MM.1S (cell line): ENCODE results near the gene STYXL1.

Experiments used
- EZH2 ChIP-seq: fragments of 300-600 bp; sonication (generic); optimal IDR thresholded peaks from 2 replicates; pipeline ENCODE3; 2017; ENCODE audit warnings: low read depth, mild to moderate bottlenecking, antibody characterized with exemption, low read length, mixed read lengths
- TF ChIP-seq, protein P1 (sequence below): fragments of 300-600 bp; sonication (generic); IDR thresholded peaks from 2 replicates; pipeline ENCODE4 v1.5.1; 2016; ENCODE audit warnings: antibody characterized with exemption, low read length, mixed read lengths

DNA sequence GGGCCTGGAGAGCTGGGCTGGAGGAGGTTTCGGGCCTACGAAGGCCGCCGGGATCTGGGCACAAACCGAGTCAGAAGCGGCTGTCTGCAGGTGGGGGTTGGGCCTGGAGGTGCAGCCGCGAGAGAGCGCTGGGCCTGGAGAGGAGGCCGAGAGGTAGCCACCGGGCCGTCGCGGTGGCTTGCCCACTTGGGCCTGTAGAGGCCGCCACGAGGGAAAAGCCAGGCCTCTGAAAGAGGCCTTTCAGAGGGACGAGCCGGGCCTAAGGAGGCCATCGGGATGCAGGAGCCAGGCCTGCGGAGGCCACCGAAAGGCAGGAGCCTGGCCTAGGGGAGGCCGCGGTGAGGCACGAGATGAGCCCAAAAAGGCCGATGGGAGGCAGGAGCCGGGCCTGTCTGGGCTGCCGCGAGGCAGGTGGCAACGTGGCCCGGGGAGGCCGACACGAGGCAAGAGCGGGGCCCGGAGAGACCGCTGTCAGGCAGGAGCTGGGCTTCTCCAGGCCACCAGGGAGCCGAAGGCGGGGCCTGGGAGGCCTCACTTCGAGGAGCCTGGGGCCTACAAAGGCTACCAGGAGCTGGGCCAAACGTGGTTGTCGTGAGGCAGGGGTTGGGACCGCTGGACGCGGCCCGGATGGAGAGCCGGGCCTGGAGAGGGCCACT, 25.7 kb upstream of the STYXL1 start:
- TF ChIP-seq, protein P1, sequence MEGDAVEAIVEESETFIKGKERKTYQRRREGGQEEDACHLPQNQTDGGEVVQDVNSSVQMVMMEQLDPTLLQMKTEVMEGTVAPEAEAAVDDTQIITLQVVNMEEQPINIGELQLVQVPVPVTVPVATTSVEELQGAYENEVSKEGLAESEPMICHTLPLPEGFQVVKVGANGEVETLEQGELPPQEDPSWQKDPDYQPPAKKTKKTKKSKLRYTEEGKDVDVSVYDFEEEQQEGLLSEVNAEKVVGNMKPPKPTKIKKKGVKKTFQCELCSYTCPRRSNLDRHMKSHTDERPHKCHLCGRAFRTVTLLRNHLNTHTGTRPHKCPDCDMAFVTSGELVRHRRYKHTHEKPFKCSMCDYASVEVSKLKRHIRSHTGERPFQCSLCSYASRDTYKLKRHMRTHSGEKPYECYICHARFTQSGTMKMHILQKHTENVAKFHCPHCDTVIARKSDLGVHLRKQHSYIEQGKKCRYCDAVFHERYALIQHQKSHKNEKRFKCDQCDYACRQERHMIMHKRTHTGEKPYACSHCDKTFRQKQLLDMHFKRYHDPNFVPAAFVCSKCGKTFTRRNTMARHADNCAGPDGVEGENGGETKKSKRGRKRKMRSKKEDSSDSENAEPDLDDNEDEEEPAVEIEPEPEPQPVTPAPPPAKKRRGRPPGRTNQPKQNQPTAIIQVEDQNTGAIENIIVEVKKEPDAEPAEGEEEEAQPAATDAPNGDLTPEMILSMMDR = no peak
- no peak for TF ChIP-seq EZH2
